HCT116 (cell line): Measurements from ENCODE around the gene CISH. TPM values are rescaled to one million over a fixed set of nuclear protein-coding genes. Genes with fewer than 3 reads are reported as not detected.

Experiments
- ATAC-seq: fragments of 200-7000 bp; cut with Tn5 transposase; 2 replicates; pipeline ENCODE4 v1.9.1; 2020; ENCODE audit warnings: mild to moderate bottlenecking, moderate library complexity
- BruUV-seq: library from RNA; stranded (reverse); fragments of 400-500 nt; replicated peaks from 2 replicates; lab custom pipeline; 2021; lab: Mats Ljungman, UMichigan
- CTCF ChIA-PET: fragments of 300-600 bp; sonication (Branson Sonifier 250); formaldehyde crosslinking; loops from one replicate; lab custom pipeline; 2021; ENCODE audit warnings: antibody characterized with exemption; lab: Charles Lee
- POLR2A ChIA-PET: fragments of 300-600, 350-600 bp; sonication (Branson Sonifier 250); formaldehyde crosslinking; loops from one replicate; lab custom pipeline; 2021; ENCODE audit warnings: antibody characterized with exemption; lab: Charles Lee
- RAD21 ChIA-PET, 2 experiments: fragments of 300-600 bp; sonication (Branson Sonifier 250); formaldehyde crosslinking; loops; one replicate each; lab custom pipeline; 2023; ENCODE audit warnings: low total read pairs in 2 of 2; ENCODE audit not compliant: uncharacterized antibody in 2 of 2, unreplicated experiment in 2 of 2, low non-redundant PET in 1 of 2; lab: Charles Lee
- DNase-seq: peaks from one replicate; pipeline ENCODE4 v3.0.0-alpha.2; 2010; ENCODE audit warnings: low read depth, low spot score
- H2AFZ ChIP-seq: fragments of 200-600 bp; shearing (Covaris generic), sonication (generic); 2 replicates; pipeline ENCODE4 v1.6.1; 2017; ENCODE audit warnings: low read depth, mixed run types, mixed read lengths, antibody characterized with exemption, low read length; ENCODE audit not compliant: poor library complexity, severe bottlenecking
- H3K27ac ChIP-seq: 2 replicates; pipeline ENCODE4 v1.5.1; 2012; ENCODE audit warnings: low read depth, low read length
- H3K27me3 ChIP-seq: fragments of 200-600 bp; sonication (generic); 2 replicates; pipeline ENCODE4 v1.6.1; 2016; ENCODE audit warnings: mixed run types, low read length, mixed read lengths; ENCODE audit not compliant: insufficient read depth
- H3K36me3 ChIP-seq, 2 experiments: fragments of 200-500 bp in 1 of 2; fragments of 200-600 bp in 1 of 2; sonication (Bioruptor generic) in 1 of 2; sonication (generic) in 1 of 2; 2 replicates each; pipeline versions ENCODE4 v1.5.1 to v1.6.1; 2014 to 2016; ENCODE audit warnings: low read length in 2 of 2, inconsistent platforms in 1 of 2, mixed read lengths in 1 of 2, mixed run types in 1 of 2; ENCODE audit not compliant: insufficient read depth in 2 of 2, control insufficient read depth in 1 of 2
- H3K4me1 ChIP-seq, 2 experiments: fragments of 200-600 bp in 1 of 2; sonication (generic) in 1 of 2; 2 replicates each; pipeline versions ENCODE4 v1.5.1 to v1.6.1; 2012 to 2017; ENCODE audit warnings: low read length in 2 of 2, inconsistent platforms in 1 of 2, mild to moderate bottlenecking in 1 of 2, mixed read lengths in 1 of 2, mixed run types in 1 of 2, moderate library complexity in 1 of 2; ENCODE audit not compliant: insufficient read depth in 2 of 2, control insufficient read depth in 1 of 2
- H3K4me2 ChIP-seq: fragments of 200-600 bp; sonication (generic); 2 replicates; pipeline ENCODE4 v1.6.1; 2017; ENCODE audit warnings: mixed run types, low read length, mixed read lengths
- H3K4me3 ChIP-seq, 2 experiments: fragments of 200-600 bp in 1 of 2; sonication (generic) in 1 of 2; replicated peaks in 1 of 2; 2 replicates each; pipeline ENCODE4 v1.5.1; 2011 to 2016; ENCODE audit warnings: low read length in 2 of 2, control low read depth in 1 of 2, low read depth in 1 of 2, mild to moderate bottlenecking in 1 of 2, mixed read lengths in 1 of 2, mixed run types in 1 of 2
- H3K79me2 ChIP-seq: fragments of 200-600 bp; sonication (generic); 2 replicates; pipeline ENCODE4 v1.6.1; 2017; ENCODE audit warnings: mild to moderate bottlenecking, mixed run types, low read length, moderate library complexity, mixed read lengths; ENCODE audit not compliant: insufficient read depth
- H3K9ac ChIP-seq: fragments of 200-600 bp; sonication (generic); 2 replicates; pipeline ENCODE4 v1.6.1; 2016; ENCODE audit warnings: low read length, mixed read lengths
- H3K9me2 ChIP-seq: fragments of 200-600 bp; sonication (generic), shearing (Covaris generic); 2 replicates; pipeline ENCODE4 v1.6.1; 2017; ENCODE audit warnings: mixed run types, mild to moderate bottlenecking, moderate library complexity; ENCODE audit not compliant: insufficient read depth
- H3K9me3 ChIP-seq, 2 experiments: fragments of 200-500 bp in 1 of 2; fragments of 200-600 bp in 1 of 2; sonication (Bioruptor generic) in 1 of 2; sonication (generic) in 1 of 2; 2 replicates each; pipeline ENCODE4 v1.6.1; 2014 to 2017; ENCODE audit warnings: low read length in 2 of 2, mixed read lengths in 2 of 2, inconsistent platforms in 1 of 2, low read depth in 1 of 2, mild to moderate bottlenecking in 1 of 2, mixed run types in 1 of 2, moderate library complexity in 1 of 2; ENCODE audit not compliant: control insufficient read depth in 1 of 2, insufficient read depth in 1 of 2
- H4K20me1 ChIP-seq: fragments of 200-600 bp; sonication (generic), shearing (Covaris generic); 2 replicates; pipeline ENCODE4 v1.6.1; 2017; ENCODE audit warnings: mixed run types, mild to moderate bottlenecking, moderate library complexity; ENCODE audit not compliant: insufficient read depth
- CEBPB ChIP-seq: IDR thresholded peaks from 2 replicates; pipeline ENCODE4 v1.6.1; 2012; ENCODE audit warnings: low read depth
- CTCF ChIP-seq, 3 experiments: fragments of 200-600 bp in 1 of 3; sonication (generic) in 1 of 3; IDR thresholded peaks in 2 of 3; conservative IDR thresholded peaks in 1 of 3; 2 replicates each; pipeline ENCODE4 v1.5.1; 2012 to 2017; ENCODE audit warnings: low read depth in 2 of 3, low read length in 2 of 3, antibody characterized with exemption in 1 of 3, borderline replicate concordance in 1 of 3, control low read depth in 1 of 3, mild to moderate bottlenecking in 1 of 3, mixed read lengths in 1 of 3, mixed run types in 1 of 3, moderate library complexity in 1 of 3; ENCODE audit not compliant: insufficient read depth in 1 of 3
- EGR1 ChIP-seq: IDR thresholded peaks from 2 replicates; pipeline ENCODE4 v1.6.1; 2012; ENCODE audit warnings: low read depth
- EZH2 ChIP-seq: fragments of 200-600 bp; sonication (generic); IDR thresholded peaks from 2 replicates; pipeline ENCODE4 v1.6.1; 2017; ENCODE audit warnings: antibody characterized with exemption, mixed run types
- EZH2phosphoT487 ChIP-seq: fragments of 200-600 bp; IDR thresholded peaks from 2 replicates; pipeline ENCODE4 v1.6.1; 2018; ENCODE audit warnings: antibody characterized with exemption, borderline replicate concordance
- FOSL1 ChIP-seq: IDR thresholded peaks from 2 replicates; pipeline ENCODE4 v1.6.1; 2012; ENCODE audit warnings: low read depth
- JUND ChIP-seq: IDR thresholded peaks from 2 replicates; pipeline ENCODE4 v1.6.1; 2012
- POLR2AphosphoS5 ChIP-seq: IDR thresholded peaks from 2 replicates; pipeline ENCODE4 v1.6.1; 2011; ENCODE audit warnings: mild to moderate bottlenecking, low read depth, low read length, moderate library complexity
- SP1 ChIP-seq: IDR thresholded peaks from 2 replicates; pipeline ENCODE4 v1.6.1; 2012; ENCODE audit warnings: low read depth
- SRF ChIP-seq: IDR thresholded peaks from 2 replicates; pipeline ENCODE4 v1.6.1; 2012; ENCODE audit warnings: low read depth
- TCF7L2 ChIP-seq: IDR thresholded peaks from 2 replicates; pipeline ENCODE4 v1.7.0; 2011; ENCODE audit warnings: borderline replicate concordance, inconsistent platforms; ENCODE audit not compliant: insufficient read depth, insufficient read length; ENCODE audit errors: extremely low read depth
- YY1 ChIP-seq: IDR thresholded peaks from 2 replicates; pipeline ENCODE4 v1.6.1; 2011; ENCODE audit warnings: low read length, low read depth, moderate library complexity, mild to moderate bottlenecking; ENCODE audit not compliant: insufficient replicate concordance; ENCODE audit errors: extremely low read depth
- ZFX ChIP-seq: fragments of 450-650 bp; IDR thresholded peaks from 2 replicates; pipeline ENCODE4 v1.6.1; 2017
- ZNF274 ChIP-seq: fragments of 200-500 bp; sonication (Bioruptor generic); IDR thresholded peaks from 2 replicates; pipeline ENCODE4 v1.6.1; 2014; ENCODE audit warnings: mild to moderate bottlenecking, low read depth, low read length, inconsistent platforms
- intact Hi-C: fragments of 100-400 bp; cut with micrococcal nuclease; formaldehyde crosslinking; loops from 2 replicates; pipeline ENCODE4 v1.10.0; 2022
- total RNA-seq: library from RNA; stranded (reverse); gene quantifications from one replicate; pipeline ENCODE4 v1.2.1, GENCODE V29; 2021; ENCODE audit not compliant: unreplicated experiment
- TF ChIP-seq, protein P1 (sequence below): IDR thresholded peaks from 2 replicates; pipeline ENCODE4 v1.6.1; 2012
- TF ChIP-seq, protein P2 (sequence below): IDR thresholded peaks from 2 replicates; pipeline ENCODE4 v1.6.1; 2012; ENCODE audit warnings: low read depth
- TF ChIP-seq, protein P3 (sequence below): IDR thresholded peaks from 2 replicates; pipeline ENCODE4 v1.6.1; 2012

CISH gene
- total RNA-seq, 1 experiment from 2014 or later, result 4.5 TPM

GRCh38 chr3:50657816-50658215 lies 46.2 kb upstream of the CISH start:
- H3K27me3 ChIP-seq, result no peaks in the 10 kb centered on the region
- H2AFZ ChIP-seq, result no peak overlapping the region
- no peaks in the 10 kb centered on the region for H3K9me2 ChIP-seq
- no peaks in the 10 kb centered on the region for H3K79me2 ChIP-seq
- H3K4me1 ChIP-seq, result peaks cover 5 to 25% of the 10 kb centered on the region in 2 experiments
- ChIA-PET CTCF (interaction anchor here (0.9 kb wide), 1 partner anchor 18 kb away, joined by 3 read pairs; no protein-coding TSS in a partner anchor), RAD21 (no interaction called here), POLR2A (no interaction called here)
- no peak overlapping the region for H3K4me3 ChIP-seq
- H3K4me2 ChIP-seq, result no peak overlapping the region
- H3K27ac ChIP-seq, result no peak overlapping the region
- no peaks in the 10 kb centered on the region for H4K20me1 ChIP-seq
- H3K9ac ChIP-seq, result no peak overlapping the region
- ATAC-seq (no peak), DNase-seq (no peak)
- TF ChIP-seq, protein P1, sequence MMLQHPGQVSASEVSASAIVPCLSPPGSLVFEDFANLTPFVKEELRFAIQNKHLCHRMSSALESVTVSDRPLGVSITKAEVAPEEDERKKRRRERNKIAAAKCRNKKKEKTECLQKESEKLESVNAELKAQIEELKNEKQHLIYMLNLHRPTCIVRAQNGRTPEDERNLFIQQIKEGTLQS, result no peak
- TF ChIP-seq ZFX (no peak), POLR2AphosphoS5 (no peak), EZH2phosphoT487 (no peak), EZH2 (no peak), YY1 (no peak), CEBPB (no peak), SRF (no peak), EGR1 (no peak), TCF7L2 (no peak), CTCF (IDR thresholded peaks at IDR 0.05 in 2 of 3, conservative IDR thresholded peaks at IDR 0.05 in 1 of 3; ENCODE audit: borderline replicate concordance in 1 of 3, insufficient read depth in 1 of 3, low read depth in 2 of 3, low read length in 2 of 3) (no peak), SP1 (no peak), JUND (no peak), FOSL1 (no peak), ZNF274 (no peak)
- TF ChIP-seq, protein P2, sequence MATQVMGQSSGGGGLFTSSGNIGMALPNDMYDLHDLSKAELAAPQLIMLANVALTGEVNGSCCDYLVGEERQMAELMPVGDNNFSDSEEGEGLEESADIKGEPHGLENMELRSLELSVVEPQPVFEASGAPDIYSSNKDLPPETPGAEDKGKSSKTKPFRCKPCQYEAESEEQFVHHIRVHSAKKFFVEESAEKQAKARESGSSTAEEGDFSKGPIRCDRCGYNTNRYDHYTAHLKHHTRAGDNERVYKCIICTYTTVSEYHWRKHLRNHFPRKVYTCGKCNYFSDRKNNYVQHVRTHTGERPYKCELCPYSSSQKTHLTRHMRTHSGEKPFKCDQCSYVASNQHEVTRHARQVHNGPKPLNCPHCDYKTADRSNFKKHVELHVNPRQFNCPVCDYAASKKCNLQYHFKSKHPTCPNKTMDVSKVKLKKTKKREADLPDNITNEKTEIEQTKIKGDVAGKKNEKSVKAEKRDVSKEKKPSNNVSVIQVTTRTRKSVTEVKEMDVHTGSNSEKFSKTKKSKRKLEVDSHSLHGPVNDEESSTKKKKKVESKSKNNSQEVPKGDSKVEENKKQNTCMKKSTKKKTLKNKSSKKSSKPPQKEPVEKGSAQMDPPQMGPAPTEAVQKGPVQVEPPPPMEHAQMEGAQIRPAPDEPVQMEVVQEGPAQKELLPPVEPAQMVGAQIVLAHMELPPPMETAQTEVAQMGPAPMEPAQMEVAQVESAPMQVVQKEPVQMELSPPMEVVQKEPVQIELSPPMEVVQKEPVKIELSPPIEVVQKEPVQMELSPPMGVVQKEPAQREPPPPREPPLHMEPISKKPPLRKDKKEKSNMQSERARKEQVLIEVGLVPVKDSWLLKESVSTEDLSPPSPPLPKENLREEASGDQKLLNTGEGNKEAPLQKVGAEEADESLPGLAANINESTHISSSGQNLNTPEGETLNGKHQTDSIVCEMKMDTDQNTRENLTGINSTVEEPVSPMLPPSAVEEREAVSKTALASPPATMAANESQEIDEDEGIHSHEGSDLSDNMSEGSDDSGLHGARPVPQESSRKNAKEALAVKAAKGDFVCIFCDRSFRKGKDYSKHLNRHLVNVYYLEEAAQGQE, result no peak
- TF ChIP-seq, protein P3, sequence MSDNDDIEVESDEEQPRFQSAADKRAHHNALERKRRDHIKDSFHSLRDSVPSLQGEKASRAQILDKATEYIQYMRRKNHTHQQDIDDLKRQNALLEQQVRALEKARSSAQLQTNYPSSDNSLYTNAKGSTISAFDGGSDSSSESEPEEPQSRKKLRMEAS, result no peak
- intact Hi-C loops, result no loop called here
- no peaks in the 10 kb centered on the region for H3K9me3 ChIP-seq
- no TSS peak for BruUV-seq
- no peaks in the 10 kb centered on the region for H3K36me3 ChIP-seq
